Measurements from ENCODE around the gene CD300LF. TPM values are rescaled to one million over a fixed set of nuclear protein-coding genes. Genes with fewer than 3 reads are reported as not detected.

CD300LF gene
- total RNA-seq, 1 experiment from 2014 or later: not detected

- Histone ChIP-seq H2AK5ac (ENCODE audit: insufficient read length, low read length) (no peak overlapping the region), H3K4me2 (ENCODE audit: insufficient read depth, insufficient read length, low read length) (no peak overlapping the region), H3K27ac (ENCODE audit: insufficient read length, low read depth, low read length) (no peak overlapping the region), H2BK20ac (ENCODE audit: low read depth, low read length, poor library complexity, severe bottlenecking) (no peak overlapping the region), H4K5ac (ENCODE audit: insufficient read length, low read depth, low read length) (no peak overlapping the region), H2BK15ac (ENCODE audit: low read depth, low read length) (no peak overlapping the region), H4K91ac (ENCODE audit: insufficient read length, low read depth, low read length) (no peak overlapping the region), H2BK5ac (ENCODE audit: insufficient read length, low read length) (no peak overlapping the region), H3K27me3 (ENCODE audit: insufficient read depth, low read length) (peaks cover 2% of the 10 kb centered on the region; the same call in 1 of the 2 replicates), H3K9me3 (ENCODE audit: control insufficient read depth, low read depth, low read length) (no peaks in the 10 kb centered on the region), H4K8ac (replicated peaks; ENCODE audit: insufficient read length, low read depth, low read length) (no peak overlapping the region), H3K18ac (ENCODE audit: insufficient read length, low read depth, low read length) (no peak overlapping the region), H2AFZ (ENCODE audit: low read length) (no peak overlapping the region), H3K14ac (ENCODE audit: insufficient read depth, low read length) (no peak overlapping the region), H3K56ac (ENCODE audit: insufficient read length, low read depth, low read length) (no peak overlapping the region), H3K79me2 (ENCODE audit: insufficient read depth, low read length) (no peaks in the 10 kb centered on the region), H2BK12ac (ENCODE audit: insufficient read length, low read depth, low read length) (no peak overlapping the region), H3T11ph (ENCODE audit: low read length) (no peak overlapping the region), H2BK120ac (ENCODE audit: low read depth, low read length, poor library complexity, severe bottlenecking) (no peak overlapping the region), H3K23me2 (ENCODE audit: insufficient read length, low read depth, low read length, poor library complexity, severe bottlenecking) (no peaks in the 10 kb centered on the region), H3K23ac (ENCODE audit: insufficient read length, low read depth, low read length) (no peak overlapping the region), H3K79me1 (ENCODE audit: insufficient read depth, low read depth, low read length, poor library complexity, severe bottlenecking) (no peaks in the 10 kb centered on the region), H3K9ac (ENCODE audit: extremely low read depth, insufficient read length, low read length) (no peak overlapping the region), H4K20me1 (ENCODE audit: control insufficient read depth, insufficient read depth, insufficient read length) (no peaks in the 10 kb centered on the region), H3K4ac (ENCODE audit: low read depth, low read length) (no peak overlapping the region), H3K4me1 (ENCODE audit: insufficient read depth, low read length) (no peaks in the 10 kb centered on the region)
- no CpG with 5 or more reads among the region's 7 CpGs for WGBS (ENCODE audit: extremely low coverage, insufficient read length, low lambda C conversion rate)
- no peaks in the 10 kb centered on the region for H3K36me3 Mint-ChIP-seq (ENCODE audit: insufficient read depth in 1 of 3, low read depth in 3 of 3)
- no peak for TF ChIP-seq CTCF (conservative IDR thresholded peaks at IDR 0.05)
- H3K27ac Mint-ChIP-seq: no peak overlapping the region
- no peaks in the 10 kb centered on the region for H3K4me1 Mint-ChIP-seq
- DNase-seq: no peak
- no peak overlapping the region for H3K4me3 Mint-ChIP-seq
- peaks cover 58% of the 10 kb centered on the region for H3K27me3 Mint-ChIP-seq (ENCODE audit: low read depth)
- H3K9me3 Mint-ChIP-seq: peaks cover 3 to 6% of the 10 kb centered on the region in 2 experiments; a peak in 3 of 5 replicates
These were observed 14.7 kb downstream of the CD300LF start for GRCh38 chr17:74698069-74698468.
